NCI-H146 treated with DMSO at 0.1 percent for 48 hours (cell line): ENCODE data around the gene HIRA.
"Not testable (repeated sequence)": the region's sequence is repeated elsewhere in the genome, so short reads cannot be mapped to it uniquely, and the experiment has no call there.

Source experiments
- DNase-seq: peaks from one replicate; lab custom pipeline; 2025; ENCODE audit not compliant: unreplicated experiment; lab: John Stamatoyannopoulos, UW

HIRA gene

DNA sequence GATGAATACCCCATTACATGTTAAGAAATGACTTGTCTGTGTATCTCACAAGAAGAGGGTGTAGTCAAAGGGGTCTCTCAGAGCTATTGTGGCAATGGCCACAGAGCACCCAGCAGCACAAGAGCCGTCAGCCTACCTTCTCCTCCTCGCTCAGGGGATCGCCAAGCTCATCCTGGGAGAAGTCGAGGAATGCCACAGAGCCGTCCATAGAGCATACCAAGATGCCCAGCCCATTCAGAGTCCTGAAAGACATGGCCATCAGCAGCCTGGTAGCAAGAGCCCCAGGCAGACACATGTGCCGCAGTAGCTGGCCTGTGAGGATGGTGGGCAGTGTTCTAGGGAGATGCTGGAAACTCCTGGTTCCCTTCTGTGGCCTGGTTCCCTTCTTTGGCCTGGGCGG lies 44.0 kb downstream of the HIRA start:
- DNase-seq: no peak

GRCh38 chr22:19387038-19387437 lies 44.5 kb downstream of the HIRA start:
- DNase-seq: no peak

- no peak for DNase-seq
Measured at GRCh38 chr22:19386248-19386647, 45.3 kb downstream of the HIRA start.

GRCh38 chr22:19385221-19385906 lies 46.2 kb downstream of the HIRA start:
- no peak for DNase-seq

DNA sequence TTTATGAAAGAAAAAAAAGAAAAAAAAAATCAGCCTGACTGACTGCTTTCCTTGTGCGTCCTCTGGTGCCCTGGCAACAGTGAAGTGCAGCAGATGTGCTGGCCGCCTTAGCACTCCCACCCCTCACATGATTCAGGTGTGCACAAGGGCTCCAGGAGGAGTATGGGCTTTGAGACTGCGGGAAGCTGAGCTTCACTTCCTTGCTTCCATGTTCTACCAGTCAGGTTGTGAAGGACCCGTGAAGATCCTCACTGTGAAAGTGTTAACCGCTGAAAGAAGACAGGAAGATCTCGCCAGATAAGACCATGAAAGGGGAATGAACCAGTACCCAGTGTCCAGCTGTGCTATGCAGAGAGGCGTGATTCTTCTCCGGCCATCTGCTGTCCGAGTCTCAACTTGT lies 48.2 kb downstream of the HIRA start:
- DNase-seq: no peak

DNA sequence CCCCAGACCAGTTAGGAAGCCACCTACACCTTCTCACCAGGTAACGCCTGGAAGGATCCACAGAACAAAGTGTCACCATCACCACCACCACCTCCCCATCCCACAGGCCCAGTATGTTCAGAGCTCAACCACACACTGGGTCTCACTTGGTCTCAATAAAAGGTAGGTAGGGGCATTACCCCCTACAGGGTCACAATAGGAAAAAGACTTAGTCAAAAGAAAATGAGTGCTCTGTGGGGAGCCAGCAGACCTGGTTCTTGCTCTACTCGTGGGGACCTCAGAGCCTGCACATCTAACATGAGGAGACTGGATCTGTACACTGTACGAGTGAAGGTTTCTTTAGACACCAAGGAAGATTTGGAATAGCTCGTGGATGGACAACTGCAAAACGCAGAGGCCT lies 49.3 kb downstream of the HIRA start:
- DNase-seq: no peak

- DNase-seq: no peak
Measured at GRCh38 chr22:19378344-19378674, 53.2 kb downstream of the HIRA start.

DNA sequence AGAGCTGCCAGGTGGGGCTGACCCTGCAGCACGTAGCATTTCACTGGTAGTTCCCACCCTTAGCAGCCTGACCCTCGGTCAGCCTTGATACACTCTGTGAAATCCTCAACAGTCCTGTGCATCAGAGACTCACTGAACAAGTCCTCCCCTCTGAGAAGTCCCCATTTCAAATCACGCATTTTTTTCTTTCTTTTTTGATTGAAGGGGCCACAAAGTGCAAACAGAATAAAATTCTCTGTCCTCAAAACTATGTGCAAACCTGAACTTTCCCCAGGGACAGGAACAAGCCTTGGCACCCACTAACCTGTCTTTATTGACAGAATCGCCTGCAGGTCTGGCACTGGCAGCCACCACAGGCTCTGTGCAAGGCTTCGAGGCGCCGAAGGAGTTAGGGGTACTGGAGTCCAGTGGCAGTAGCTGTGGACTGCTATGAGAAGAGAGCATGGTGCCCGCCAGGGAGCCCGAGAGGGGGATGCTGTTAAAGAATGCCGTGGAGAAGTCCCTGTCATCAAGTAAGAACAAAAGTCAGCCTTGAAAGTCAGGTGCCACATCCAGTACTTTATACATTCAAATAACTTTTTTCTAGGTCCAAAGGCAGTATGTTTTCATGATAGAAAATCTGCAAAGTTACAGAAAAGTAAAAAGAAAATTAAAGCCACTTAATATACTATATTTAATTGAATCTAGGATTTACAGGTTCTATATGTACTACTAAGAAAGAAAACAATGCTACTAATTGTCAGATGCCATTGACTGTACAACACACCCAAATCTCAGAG lies 53.8 kb downstream of the HIRA start:
- no peak for DNase-seq

DNA sequence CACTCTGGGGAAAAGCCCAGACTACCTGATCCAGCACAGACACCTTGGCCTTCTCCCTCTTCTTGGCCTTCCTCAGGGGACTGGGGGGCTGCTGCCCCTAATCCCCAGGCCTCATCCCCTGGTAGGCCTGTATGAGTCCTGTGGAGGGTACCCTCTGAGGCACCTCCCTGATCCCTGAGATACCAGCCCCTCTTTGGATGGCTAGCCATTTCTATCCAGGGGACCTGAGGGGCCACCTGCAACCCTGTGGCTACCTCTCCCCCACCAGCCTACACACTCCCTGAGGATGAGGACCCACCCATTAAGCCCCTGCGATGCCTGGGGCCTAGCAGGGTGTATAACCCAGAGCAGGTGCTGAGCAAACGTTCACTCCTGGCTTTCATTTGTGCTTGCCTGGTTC lies 54.6 kb downstream of the HIRA start:
- no peak for DNase-seq

- DNase-seq: no peak
Measured at GRCh38 chr22:19376247-19376646, 55.3 kb downstream of the HIRA start.

GRCh38 chr22:19375435-19375834 lies 56.1 kb downstream of the HIRA start:
- DNase-seq: no peak

DNA sequence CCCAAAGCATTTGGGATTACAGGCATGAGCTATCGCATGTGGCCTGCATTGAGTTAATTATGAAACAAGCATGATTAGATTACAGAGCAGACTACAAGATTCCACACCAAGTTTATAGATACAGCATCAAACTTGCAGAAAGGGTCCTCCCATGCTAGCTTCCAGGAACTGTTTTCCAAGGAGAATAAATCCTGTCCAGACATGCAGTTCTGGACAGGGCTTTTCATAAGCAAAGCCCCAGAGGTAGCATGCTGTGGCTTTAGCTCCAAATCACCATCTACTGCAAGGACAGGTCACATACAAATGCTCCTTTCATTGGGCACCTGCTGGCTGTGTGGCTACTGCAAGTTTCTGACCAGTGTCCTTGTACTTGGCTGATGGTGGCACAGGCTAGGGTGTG lies 57.1 kb downstream of the HIRA start:
- no peak for DNase-seq

DNA sequence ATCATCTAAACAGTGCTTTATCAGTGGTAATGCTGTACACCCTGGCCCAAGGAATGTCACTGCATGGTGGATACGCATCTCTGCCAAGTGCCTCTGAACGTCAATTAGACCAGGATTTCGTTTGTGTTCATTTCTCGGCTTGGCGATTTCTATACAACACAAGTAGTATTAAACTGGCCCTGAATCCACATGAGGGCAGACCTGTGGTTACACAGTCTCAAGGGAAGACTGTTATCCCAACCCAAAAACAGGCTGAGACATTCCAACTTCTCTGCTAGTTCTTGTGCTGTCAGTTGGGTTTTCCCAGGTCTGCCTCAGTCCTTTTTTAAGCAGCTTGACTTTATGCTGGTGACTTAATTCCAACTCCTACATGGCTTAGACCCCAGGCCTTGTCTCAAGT lies 58.1 kb downstream of the HIRA start:
- no peak for DNase-seq

- no peak for DNase-seq
Measured at GRCh38 chr22:19371893-19372292, 59.6 kb downstream of the HIRA start.

DNA sequence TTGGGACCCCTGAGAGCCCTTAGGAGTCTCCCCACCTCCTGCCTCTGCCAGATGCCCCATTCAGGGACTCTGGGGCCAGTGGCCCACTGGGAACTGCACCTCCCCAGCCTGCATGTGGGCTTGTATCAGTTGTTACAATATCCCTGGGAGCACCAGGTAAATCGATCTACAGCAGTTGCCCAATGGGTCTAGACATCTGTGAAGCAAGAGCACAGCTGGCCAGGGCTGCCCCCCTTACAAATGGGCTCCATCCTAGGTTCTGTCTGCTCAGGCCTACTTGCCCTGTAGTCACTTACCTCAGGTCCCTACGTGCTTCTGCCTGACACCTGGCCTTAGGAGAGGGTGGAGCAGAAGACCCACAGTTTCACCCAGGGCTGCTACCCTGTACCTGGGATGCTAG lies 62.7 kb downstream of the HIRA start:
- no peak for DNase-seq

DNA sequence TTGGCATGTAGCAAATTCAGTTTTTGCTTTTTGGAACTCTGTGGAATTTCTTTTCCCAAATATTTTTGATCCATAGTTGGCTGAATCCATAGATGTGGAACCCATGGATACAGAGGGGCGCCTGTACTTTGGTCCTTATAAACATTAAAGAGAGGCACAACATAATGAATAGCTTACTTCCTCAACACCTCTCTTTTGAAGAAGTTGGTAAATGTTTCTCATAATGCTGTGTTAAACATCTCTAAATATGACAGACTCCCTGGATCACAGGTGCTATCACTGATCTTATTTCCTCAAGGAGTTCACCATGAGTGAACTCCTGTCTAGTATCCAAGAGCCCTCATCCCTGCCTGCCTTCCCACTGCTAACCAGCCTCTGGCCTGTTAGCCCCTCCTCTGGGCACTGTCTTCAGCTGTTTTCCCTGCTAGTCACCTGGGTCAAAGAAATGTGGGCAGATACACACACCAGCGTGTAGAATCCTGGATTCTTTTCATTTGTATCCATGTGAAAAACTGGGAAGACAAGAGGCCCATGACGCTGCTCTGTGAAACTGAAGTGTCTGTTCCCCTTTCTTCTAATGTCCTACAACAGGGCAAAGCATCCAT lies 63.7 kb downstream of the HIRA start:
- DNase-seq: no peak

DNA sequence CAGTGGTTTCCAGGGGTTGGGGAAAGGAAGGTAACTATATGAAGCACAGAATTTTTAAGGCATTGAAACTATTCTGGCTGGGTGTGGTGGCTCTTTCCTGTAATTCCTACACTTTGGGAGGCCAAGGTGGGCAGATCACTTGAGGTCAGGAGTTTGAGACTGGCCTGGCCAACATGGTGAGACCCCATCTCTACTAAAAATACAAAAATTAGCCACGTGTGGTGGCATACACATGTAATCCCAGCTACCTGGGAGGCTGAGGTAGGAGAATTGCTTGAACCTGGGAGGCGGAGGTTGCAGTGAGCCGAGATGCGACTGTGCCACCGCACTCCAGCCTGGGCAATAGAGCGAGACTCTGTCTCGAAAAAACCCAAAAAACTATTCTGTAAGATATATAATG lies 68.0 kb downstream of the HIRA start:
- not testable (repeated sequence) for DNase-seq

DNA sequence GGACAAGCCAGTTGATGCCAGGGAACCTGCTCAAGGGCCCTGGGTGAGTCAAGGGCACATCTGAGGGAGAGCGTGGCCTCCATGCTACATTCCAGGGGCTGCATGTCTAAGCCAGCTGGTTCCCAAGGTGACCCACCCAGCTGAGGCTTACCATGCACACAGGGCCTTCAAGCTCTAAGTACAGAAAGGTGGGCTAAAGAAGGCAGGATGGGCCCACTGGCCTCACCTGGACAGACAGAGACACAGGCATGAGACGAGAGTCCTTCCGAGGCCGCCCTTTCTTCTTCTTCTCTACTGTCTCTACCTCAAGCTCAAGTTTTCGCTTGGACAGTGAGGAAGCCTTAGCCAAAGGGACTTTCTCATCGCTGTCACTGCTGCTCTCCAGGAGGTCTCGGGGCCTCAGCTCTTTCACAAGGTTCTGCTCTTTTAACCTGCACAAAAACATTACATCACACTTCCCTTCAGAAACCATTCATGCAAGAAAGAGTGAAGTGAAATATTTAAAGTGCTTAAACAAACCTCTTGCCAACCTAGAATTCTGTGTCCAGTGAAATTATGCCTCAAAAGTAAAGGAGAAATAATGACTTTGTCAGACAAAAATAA lies 69.9 kb downstream of the HIRA start:
- no peak for DNase-seq

GRCh38 chr22:19360862-19361261 lies 70.7 kb downstream of the HIRA start:
- DNase-seq: no peak

DNA sequence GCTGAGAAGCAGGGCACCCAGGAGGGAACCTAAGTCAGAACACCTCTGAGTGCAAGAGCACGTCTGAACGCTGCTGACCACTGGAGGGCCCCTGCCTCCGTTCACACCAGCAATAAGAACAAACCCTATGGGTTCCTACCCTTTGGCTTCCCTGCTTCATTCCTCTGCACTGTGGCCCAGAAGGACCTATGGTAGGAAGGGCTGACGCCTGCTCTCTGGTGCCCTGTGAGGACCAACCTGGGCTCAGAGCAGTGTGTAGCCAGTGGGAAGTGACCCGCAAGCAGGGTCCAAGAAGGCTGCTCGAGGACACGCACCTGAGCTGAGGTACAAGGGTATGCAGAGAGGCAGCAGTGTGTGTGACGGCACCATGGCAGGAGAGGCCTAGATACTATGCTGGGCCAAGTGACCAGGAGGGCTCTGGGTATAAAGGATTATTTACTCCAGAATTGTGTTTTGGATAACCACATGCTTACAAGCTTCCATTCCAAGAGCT lies 71.2 kb downstream of the HIRA start:
- DNase-seq: no peak

GRCh38 chr22:19359554-19360299 lies 71.8 kb downstream of the HIRA start:
- no peak for DNase-seq
